H1 (cell line): ENCODE results near the gene WDR64. TPM values are rescaled to one million over a fixed set of nuclear protein-coding genes. Genes with fewer than 3 reads are reported as not detected.

ENCODE experiments used
- BACH1 ChIP-seq: IDR thresholded peaks from 2 replicates; pipeline ENCODE4 v1.6.1; 2012; ENCODE audit warnings: low read length, improper control_type of control experiment
- CHD7 ChIP-seq: fragments of 300-600 bp; sonication (generic); IDR thresholded peaks from 2 replicates; pipeline ENCODE4 v1.7.1; 2012; ENCODE audit warnings: low read length, moderate library complexity, mild to moderate bottlenecking, inconsistent platforms; ENCODE audit not compliant: insufficient replicate concordance
- NRF1 ChIP-seq: IDR thresholded peaks from 2 replicates; pipeline ENCODE4 v1.6.1; 2011; ENCODE audit warnings: mild to moderate bottlenecking, low read depth, low read length, improper control_type of control experiment
- POLR2A ChIP-seq, 2 experiments: IDR thresholded peaks; 1 replicate in 1 of 2; 2 replicates in 1 of 2; pipeline ENCODE4 v1.6.1; 2011; ENCODE audit warnings: low read depth in 2 of 2, low read length in 2 of 2, mild to moderate bottlenecking in 2 of 2; ENCODE audit errors: control extremely low read depth in 1 of 2
- RNF2 ChIP-seq: fragments of 200-900, 300-1000 bp; sonication (generic); IDR thresholded peaks from 2 replicates; pipeline ENCODE4 v1.7.1; 2016; ENCODE audit warnings: borderline replicate concordance, low read depth, mild to moderate bottlenecking, antibody characterized with exemption, low read length; ENCODE audit not compliant: poor library complexity, severe bottlenecking; ENCODE audit errors: missing control alignments
- TAF1 ChIP-seq: IDR thresholded peaks from 2 replicates; pipeline ENCODE4 v1.6.1; 2011; ENCODE audit warnings: mild to moderate bottlenecking, low read depth, low read length
- ZNF274 ChIP-seq: IDR thresholded peaks from 2 replicates; pipeline ENCODE4 v1.7.0; 2012; ENCODE audit warnings: low read length, borderline replicate concordance; ENCODE audit errors: extremely low read depth
- polyA plus RNA-seq, 7 experiments: library from polyadenylated mRNA; depleted of rRNA in 3 of 7; stranded (reverse) in 5 of 7; unstranded in 2 of 7; fragments of >200 nt in 5 of 7; fragments of 200-250 nt in 2 of 7; gene quantifications; 1 replicate in 5 of 7; 2 replicates in 1 of 7; 4 replicates in 1 of 7; pipeline versions ENCODE4 v1.2.1 to v1.2.3, GENCODE V29; 2011 to 2013; ENCODE audit warnings: missing spikeins in 2 of 7, mixed read lengths in 2 of 7
- total RNA-seq: library from RNA; stranded (reverse); fragmentation: NEBNext Ultra II Directional; extraction: Animal tissue kit (Norgen Biotek cat#: 25700); gene quantifications from 2 replicates; pipeline ENCODE4 v1.2.1, GENCODE V29; 2021

The WDR64 gene
- total and polyA plus RNA-seq, 2 of the 8 experiments (the other 6 are each of a cell fraction or from before 2014, with no cell fraction given): 0.02 TPM; not detected in 1

GRCh38 chr1:241682921-241683320, 30.8 kb downstream of the WDR64 start (continued):
- TF ChIP-seq CHD7: no peak
- no peak for TF ChIP-seq RNF2
- TF ChIP-seq NRF1: no peak
- TF ChIP-seq TAF1: no peak
- no peak for TF ChIP-seq BACH1
- TF ChIP-seq POLR2A (IDR thresholded peaks at IDR 0.05; ENCODE audit: control extremely low read depth in 1 of 2, low read depth in 2 of 2, low read length in 2 of 2): no peak
- TF ChIP-seq ZNF274: no peak
